Measurements from ENCODE around the gene GFRA1.

GRCh38 chr10:116203661-116204060 is 69.3 kb downstream of the GFRA1 start:
- TF ChIP-seq MAZ (IDR thresholded peaks at IDR 0.05; ENCODE audit: borderline replicate concordance, low read depth, low read length): no peak
- TF ChIP-seq, protein P1, sequence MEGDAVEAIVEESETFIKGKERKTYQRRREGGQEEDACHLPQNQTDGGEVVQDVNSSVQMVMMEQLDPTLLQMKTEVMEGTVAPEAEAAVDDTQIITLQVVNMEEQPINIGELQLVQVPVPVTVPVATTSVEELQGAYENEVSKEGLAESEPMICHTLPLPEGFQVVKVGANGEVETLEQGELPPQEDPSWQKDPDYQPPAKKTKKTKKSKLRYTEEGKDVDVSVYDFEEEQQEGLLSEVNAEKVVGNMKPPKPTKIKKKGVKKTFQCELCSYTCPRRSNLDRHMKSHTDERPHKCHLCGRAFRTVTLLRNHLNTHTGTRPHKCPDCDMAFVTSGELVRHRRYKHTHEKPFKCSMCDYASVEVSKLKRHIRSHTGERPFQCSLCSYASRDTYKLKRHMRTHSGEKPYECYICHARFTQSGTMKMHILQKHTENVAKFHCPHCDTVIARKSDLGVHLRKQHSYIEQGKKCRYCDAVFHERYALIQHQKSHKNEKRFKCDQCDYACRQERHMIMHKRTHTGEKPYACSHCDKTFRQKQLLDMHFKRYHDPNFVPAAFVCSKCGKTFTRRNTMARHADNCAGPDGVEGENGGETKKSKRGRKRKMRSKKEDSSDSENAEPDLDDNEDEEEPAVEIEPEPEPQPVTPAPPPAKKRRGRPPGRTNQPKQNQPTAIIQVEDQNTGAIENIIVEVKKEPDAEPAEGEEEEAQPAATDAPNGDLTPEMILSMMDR (IDR thresholded peaks at IDR 0.05): no peak
